DMS 273 (cell line): ENCODE data around the gene ADAMTS18.

Source experiments
- DNase-seq: peaks from one replicate; lab custom pipeline; 2025; ENCODE audit not compliant: unreplicated experiment; lab: John Stamatoyannopoulos, UW

The ADAMTS18 gene

GRCh38 chr16:77330332-77331042 lies 104.3 kb downstream of the ADAMTS18 start:
- no peak for DNase-seq

- DNase-seq = no peak
Measured at GRCh38 chr16:77328768-77329167, 106.1 kb downstream of the ADAMTS18 start.

GRCh38 chr16:77328274-77328673 lies 106.6 kb downstream of the ADAMTS18 start:
- no peak for DNase-seq

DNA sequence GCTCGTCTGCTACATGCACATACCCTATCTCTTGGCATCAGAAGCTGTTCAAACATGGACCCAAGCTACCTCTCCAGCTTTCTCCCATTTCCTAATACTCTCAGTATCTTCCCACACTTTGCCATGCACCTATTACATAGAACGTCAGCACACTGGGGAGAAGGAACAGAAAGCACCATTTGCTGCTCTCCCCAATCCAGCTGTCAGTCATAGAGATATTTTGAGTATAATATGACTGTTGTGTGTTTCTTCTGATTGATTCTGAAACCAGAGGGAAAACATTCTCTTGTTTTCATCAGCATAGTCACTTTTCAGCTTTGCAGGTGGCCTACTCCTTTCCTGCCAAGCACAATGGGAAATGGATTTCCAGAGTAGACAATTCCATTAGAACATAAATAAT lies 107.1 kb downstream of the ADAMTS18 start:
- no peak for DNase-seq

DNA sequence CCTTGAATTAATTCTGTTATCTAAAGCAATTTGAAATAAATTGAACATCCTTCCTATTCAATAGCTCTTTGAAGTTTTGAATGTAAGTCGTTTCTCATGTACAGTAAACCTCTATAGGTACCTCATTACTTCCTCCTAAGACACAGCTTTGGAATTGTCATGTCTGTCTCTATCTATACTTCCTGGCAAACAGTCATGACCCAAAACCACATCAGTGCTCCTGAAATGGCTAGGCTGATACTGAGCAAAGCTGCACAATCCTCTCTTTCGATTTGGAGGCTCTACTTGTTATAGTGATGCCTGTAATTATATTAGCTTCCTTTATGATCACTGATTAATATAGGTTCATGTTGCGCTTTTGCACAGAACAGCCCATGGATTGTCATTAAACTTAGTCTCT lies 110.1 kb downstream of the ADAMTS18 start:
- DNase-seq = no peak

DNA sequence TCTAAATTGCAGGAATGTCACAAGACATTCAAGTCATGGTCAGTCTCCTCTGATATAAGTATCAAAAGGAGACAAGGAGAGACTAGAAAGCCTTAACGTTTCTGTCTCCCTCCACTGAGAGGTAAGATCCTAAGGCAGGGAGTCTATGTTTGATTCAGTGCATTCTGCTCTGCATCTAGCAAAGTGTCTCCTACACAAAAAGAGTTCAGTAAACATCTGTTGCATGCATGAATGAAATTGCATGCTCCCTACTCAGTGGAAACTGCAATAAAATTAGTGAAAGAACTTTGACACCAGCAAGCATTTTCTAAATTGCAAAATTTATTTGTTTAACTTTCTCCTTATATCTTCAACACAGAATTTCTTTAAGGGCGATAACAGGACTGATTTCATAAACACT lies 111.1 kb downstream of the ADAMTS18 start:
- DNase-seq = no peak

- DNase-seq = no peak
Measured at GRCh38 chr16:77322757-77323156, 112.1 kb downstream of the ADAMTS18 start.

DNA sequence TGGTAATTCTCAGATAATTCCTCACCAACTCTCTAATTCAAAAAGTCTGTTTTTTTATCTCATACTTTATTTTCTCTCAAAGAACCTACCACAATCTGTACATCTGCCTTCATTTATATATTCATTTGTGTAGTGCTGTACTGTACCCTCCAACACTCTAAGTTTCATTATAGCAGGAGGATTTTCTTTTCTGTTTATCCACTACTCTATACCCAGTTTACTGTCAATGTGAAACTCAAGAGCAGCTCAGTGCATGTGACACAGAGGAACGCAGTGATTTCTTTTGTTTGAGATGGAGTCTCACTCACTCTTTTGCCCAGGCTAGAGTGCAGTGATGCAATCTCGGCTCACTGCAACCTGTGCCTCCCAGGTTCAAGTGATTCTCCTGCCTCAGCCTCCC lies 117.8 kb downstream of the ADAMTS18 start:
- DNase-seq = no peak

GRCh38 chr16:77310877-77311276 lies 124.0 kb downstream of the ADAMTS18 start:
- no peak for DNase-seq

- no peak for DNase-seq
Measured at GRCh38 chr16:77308163-77308561, 126.7 kb downstream of the ADAMTS18 start.

- no peak for DNase-seq
Measured at GRCh38 chr16:77307426-77308162, 127.2 kb downstream of the ADAMTS18 start.

DNA sequence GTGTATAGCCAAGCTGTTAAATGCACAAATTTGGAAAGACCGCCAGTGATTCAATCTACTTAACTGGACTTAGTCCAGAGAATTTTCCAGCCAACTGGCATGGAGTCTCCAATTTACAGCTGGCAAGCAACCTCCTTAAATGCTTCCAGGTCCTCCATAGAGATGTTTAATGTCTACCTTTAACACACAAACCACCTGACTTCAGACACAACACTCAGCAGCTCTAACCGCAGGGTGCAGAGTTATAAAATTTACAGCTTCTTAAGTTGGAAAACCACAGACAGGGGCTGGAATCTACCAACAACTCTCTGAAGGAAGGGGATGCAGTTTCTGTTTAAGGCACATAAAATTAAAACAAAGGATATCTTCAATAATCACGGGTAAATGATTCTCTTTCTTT lies 128.8 kb downstream of the ADAMTS18 start:
- peak; percentile 17 for DNase-seq

DNA sequence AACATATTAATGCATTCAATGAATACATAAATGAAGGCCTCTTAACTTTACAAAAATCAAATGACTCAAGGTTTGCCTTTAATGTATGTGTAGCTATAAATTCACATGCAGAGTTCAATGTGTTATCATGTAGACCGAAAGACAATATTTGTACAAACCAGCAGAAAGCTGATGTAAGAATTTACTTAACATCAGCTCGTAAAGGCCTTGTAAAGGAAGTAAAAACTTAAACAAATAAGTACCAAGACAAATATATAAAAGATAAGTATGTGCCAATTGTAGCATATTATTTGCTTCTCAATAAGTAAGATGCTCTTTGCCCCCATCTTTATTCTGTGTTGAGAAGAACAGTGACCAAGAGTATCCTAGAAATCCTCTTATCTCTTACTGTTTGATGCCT lies 130.0 kb downstream of the ADAMTS18 start:
- no peak for DNase-seq

GRCh38 chr16:77304134-77304533 lies 130.7 kb downstream of the ADAMTS18 start:
- no peak for DNase-seq

DNA sequence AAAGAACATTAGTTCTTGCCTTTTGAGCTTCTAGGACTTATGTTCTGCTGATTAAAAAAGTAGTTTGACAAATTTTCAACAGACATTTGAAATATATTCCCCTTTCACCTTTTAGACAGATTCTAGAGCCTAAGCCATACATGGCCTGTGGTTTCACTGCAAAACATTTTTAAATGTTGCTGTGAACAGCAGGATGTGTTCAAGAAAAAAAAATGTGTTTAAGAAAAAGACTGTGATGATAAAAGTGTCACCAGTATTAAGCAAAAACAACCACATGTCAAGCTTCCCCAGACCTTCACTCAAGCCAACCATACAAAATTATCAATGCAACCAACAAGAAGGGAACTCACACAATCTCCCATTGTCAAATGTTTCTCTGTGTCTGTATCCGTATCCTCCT lies 132.2 kb downstream of the ADAMTS18 start:
- no peak for DNase-seq

GRCh38 chr16:77302249-77302648 lies 132.6 kb downstream of the ADAMTS18 start:
- DNase-seq = no peak

DNA sequence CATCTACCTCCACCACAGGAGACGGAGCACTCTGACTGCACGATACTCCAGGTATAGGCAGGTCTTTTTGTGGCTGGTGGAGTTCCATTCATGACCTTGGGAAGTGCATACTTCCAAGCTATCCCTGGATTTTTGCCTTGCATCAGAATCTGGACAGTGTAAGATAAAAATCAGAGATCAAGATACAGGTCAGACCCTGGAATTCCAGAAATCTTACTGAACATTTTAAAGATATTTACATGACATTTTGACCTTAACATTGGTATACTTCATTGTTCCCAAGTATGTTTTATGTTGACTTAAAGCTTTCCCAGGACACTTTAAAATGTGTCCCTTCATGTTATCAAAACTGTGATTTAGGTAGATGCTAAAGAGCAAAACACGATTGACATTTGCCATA lies 134.6 kb downstream of the ADAMTS18 start:
- DNase-seq = no peak

GRCh38 chr16:77299395-77299794 lies 135.4 kb downstream of the ADAMTS18 start:
- DNase-seq = no peak

GRCh38 chr16:77298418-77299360 lies 136.1 kb downstream of the ADAMTS18 start:
- DNase-seq = no peak

DNA sequence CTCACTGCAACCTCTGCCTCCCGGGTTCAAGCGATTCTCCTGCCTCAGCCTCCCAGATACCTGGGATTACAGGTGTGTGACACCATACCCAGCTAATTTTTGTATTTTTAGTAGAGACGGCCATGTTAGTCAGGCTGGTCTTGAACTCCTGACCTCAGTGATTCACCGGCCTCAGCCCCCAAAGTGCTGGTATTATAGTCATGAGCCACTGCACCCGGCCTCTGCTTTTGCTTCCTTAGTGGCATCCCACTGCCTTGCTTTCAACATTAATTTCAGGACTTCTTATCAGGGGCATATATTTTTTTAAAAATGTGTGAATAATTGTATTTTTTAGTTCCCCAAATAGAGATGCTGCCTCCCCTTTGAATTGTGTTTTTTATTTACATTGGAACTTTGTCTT lies 136.8 kb downstream of the ADAMTS18 start:
- no peak for DNase-seq

DNA sequence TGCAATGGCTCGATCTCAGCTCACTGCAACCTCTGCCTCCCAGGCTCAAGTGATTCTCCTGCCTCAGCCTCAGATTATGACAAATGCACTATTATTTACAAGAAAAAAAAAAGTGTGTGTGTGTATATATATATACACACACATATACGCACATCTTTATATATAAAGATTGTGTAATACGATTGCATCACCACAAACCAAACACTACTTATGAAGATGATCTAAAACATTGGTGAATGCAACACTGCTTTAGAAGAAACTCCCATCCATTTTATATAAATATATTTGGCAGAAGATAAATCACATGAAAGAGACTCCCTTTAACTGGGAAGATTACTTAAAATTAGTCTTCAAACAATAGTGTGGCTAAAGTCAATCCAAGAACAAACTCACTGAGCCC lies 138.9 kb downstream of the ADAMTS18 start:
- no peak for DNase-seq
